GM19035 (cell line): ENCODE results near the gene OR5C1.
"Not testable (repeated sequence)": the region's sequence is repeated elsewhere in the genome, so short reads cannot be mapped to it uniquely, and the experiment has no call there.

ENCODE experiments used
- ATAC-seq: cut with Tn5 transposase; IDR thresholded peaks from one replicate; pipeline ENCODE4 v1.9.1; 2021; ENCODE audit not compliant: unreplicated experiment

Gene OR5C1

DNA sequence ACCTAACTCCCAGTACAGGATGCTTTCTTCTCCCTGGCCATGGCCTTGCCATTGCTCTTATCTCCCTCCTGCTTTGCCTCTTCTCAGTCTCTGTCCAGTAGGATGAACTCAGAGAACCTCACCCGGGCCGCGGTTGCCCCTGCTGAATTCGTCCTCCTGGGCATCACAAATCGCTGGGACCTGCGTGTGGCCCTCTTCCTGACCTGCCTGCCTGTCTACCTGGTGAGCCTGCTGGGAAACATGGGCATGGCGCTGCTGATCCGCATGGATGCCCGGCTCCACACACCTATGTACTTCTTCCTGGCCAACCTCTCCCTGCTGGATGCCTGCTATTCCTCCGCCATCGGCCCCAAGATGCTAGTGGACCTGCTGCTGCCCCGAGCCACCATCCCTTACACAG, at the start of gene OR5C1:
Gene OR5C1 (plus strand): TSS at position 103 of the 400 bp plus-strand sequence. CDS start 0 bp downstream, at position 103.
- no peak for ATAC-seq

DNA sequence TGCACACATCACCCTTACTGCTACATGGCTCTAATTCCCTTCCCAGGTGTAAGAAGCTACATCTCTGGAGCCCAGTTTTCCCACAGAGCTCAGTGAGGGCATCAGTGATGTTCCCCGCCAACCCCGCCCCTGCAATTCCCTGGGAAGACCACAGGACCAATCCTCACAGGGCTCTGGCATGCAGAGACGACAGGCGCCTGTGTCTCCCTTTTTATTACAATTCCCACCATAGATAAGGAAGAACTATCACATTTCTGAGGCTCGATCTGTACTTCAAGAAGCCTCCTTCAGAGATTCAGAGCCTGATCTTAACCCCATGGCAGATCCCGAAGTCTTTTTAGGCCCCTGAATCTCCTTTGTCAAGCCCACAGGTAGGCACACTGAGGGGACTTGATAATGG, 46.7 kb upstream of the OR5C1 start, which contains the start of gene OR1L6:
Gene OR1L6 (plus strand): TSS at position 301 of the 400 bp plus-strand sequence. CDS start 7,545 bp downstream, outside the sequence.
- no peak for ATAC-seq

DNA sequence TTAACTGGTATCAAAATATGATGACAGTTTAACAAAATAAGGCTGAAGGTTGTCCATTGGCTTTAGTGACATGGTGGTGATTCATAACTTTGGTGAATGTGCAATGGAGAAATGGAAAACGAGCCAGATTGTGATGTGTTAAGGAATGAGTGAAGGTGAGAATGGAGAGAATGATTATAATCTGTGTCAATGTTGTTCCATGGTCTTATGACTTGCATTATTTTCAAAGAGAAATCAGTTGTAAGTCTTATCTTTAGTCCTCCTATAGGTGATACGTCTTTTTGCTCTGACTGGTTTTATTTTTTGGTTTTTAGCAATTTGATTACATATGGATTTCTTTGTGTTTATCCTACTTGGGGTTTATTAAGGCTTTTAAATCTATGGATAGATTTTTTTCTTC, 33.9 kb upstream of the OR5C1 start:
- ATAC-seq = no peak

DNA sequence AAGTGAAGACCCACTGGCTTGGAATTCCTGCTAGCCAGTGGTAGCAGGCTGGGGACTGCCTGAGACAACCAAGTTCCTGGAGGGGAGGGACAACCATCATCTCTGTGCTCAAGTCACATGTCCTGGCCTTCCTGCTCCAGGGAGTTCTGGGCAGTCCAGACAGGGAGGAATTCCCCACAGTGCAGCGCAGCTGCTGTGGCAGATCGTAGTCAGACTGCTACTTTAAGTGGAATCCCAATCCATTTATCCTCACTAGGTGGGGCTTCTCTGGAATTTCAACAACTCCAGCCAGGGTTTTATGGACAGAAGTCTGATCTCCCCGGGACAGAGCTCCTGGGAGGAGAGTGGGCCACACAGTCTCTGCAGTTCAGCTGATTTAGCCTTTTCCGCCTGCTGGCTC, 20.9 kb upstream of the OR5C1 start:
- no peak for ATAC-seq

DNA sequence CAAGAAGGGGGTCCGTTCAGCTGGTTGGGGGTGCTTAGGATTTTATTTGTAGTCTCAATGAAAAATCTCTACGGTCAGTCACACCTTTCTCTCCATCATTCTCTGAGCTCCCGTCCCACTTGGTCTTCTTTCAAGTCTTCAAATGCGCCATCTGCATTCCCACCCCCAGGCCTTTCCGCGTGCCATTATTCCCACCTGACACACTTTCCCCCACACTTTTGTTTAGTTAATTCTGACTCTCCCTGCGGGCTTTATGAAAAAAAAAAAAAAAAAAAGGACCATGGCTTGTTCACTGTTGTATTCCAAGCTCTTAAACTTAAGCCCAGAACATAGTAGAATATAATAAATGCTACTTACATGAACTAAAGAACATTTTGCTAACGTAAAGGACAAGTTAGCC, 11.7 kb upstream of the OR5C1 start:
- no peak for ATAC-seq

DNA sequence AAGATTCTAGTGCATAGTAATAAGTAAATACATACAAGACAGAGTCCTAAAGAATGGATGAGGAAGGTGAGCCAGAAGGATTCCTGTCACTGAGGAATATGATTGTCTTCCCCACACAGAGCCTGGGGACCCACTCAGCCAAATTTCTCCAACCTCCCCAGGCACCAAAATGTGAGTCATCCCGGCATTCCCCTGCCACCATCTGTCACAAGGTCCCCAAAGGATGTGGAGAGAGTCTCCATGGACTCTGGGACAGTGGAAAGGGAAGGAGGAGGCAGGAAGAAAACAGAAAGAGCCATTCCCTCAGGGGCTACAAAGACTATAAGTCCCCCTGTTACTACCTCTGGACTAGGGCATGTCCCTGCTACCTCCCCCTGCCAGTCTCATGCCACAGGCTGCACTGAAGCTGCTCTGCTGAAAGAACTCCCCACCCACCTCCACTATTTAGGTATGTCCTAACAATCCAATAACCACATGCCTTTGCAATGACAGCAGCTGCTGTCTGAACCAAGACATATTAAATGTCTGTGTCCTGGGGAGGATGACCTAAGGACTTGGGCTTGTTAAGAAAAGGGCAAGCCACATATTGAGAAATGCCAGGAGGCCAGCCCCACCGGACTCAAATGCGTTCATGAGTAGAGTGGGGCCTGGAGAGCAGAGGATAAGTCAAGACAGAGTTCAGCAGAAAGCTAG, 10.7 kb upstream of the OR5C1 start:
- no peak for ATAC-seq

DNA sequence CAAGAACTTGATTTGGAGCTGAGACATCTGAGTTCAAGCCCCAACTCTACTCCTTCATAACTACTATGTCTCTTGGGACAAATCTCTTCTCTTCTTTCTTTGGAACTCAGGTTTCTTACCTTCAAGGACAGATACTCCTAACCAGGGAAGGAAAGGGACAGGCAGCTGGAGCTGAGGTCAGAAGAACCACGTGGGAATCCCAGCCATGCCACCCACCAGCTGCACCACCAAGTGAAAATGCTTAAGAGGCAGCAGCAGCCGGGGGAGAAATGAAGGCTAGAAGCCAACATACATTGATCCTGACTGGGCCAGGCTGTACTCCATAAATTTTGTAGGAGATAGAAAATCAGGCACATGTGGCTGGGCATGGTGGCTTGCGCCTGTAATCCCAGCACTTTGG, 9.6 kb upstream of the OR5C1 start:
- no peak for ATAC-seq

GRCh38 chr9:122780026-122780425, 8.7 kb upstream of the OR5C1 start:
- no peak for ATAC-seq

- ATAC-seq = no peak
Measured at GRCh38 chr9:122781671-122782070, 7.1 kb upstream of the OR5C1 start.

- ATAC-seq = no peak
Measured at GRCh38 chr9:122785269-122785668, 3.5 kb upstream of the OR5C1 start.

- ATAC-seq = no peak
Measured at GRCh38 chr9:122786338-122786737, 2.4 kb upstream of the OR5C1 start.

DNA sequence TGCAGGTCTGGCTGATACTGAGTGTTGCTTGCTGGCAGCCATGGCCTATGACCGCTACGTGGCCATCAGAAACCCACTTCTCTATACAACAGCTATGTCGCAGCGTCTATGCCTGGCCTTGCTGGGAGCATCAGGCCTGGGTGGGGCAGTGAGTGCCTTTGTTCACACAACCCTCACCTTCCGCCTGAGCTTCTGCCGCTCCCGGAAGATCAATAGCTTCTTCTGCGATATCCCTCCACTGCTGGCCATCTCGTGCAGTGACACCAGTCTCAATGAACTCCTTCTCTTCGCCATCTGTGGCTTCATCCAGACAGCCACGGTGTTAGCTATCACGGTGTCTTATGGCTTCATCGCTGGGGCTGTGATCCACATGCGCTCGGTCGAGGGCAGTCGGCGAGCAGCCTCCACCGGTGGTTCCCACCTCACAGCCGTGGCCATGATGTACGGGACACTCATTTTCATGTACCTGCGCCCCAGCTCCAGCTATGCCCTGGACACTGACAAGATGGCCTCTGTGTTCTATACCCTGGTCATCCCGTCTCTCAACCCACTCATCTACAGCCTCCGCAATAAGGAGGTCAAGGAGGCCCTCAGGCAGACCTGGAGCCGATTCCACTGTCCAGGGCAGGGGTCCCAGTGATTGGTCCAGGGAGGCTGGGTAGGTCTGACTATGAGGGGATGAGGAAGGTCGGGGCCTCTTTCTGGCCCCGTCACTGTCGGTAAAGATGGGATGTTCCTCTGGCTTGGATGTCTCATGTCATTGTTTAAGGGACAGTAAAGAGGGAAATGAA, 718 bp downstream of the OR5C1 start:
- no peak for ATAC-seq

DNA sequence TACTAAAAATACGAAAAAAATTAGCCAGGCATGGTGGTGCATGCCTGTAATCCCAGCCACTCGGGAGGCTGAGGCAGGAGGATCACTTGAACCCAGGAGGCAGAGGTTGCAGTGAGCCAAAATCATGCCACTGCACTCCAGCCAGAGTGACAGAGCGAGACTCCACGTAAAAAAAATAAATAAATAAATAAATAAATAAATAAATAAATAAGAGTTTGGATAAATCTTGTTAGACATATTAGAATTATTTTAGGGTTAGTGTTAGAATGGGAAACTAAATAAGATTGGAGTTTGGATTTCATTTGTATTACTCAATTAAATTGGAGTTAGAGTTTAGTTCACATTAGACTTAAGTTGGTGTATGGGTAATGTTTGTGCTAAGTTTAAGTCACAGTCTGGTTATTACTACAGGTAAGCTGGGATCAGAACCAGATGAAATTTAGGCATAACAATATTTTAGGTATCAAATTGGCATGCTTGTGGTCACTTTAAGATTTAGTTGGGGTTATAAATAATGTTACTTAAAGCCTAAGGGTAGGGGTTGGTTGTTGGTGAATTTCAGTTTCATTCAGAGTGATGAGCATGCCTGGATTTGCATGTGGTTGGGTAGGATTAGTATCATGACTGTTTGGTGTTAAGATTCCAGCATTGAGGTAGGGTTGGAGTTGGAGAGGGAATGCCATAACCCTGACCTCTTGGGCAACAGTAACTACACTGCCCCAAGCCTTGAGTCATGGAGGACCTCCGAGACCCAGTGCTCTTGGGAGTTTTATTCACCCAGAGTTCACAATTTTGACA, 3.3 kb downstream of the OR5C1 start:
- no peak for ATAC-seq

DNA sequence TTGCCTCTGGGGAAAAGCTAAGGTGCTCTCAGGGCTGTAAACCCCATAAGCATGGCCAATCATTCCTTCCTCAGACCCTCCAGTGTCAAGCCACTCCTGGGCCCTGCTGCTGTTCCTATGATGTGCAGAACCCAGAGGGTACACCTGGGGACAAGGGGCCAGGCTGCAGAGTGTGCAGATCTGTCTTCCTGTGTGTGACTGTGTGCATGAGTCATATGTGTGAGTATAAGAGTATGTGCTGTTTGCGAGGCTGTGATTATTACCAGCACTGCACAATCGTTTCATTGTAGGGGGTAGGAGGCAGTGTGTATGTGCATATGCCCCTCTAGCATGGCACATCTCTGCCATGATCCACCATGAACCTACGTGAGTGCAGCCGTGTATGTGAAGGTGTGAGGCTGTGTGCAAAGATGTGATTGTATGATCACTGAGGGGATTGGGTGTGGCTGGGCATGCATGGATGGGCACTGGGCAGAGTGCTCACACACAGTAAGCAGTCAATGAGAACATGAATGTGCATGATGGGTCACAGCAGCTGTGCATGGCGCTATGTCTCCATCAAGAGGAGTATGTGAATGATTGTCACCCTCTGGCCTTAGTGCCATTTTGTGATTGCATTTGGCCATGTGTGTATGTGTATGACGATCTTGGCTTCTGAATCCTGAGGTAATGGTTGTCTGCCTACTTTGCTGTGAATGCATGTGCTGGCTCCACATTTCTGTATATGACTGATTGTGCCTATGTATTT, 8.8 kb downstream of the OR5C1 start:
- ATAC-seq = no peak

DNA sequence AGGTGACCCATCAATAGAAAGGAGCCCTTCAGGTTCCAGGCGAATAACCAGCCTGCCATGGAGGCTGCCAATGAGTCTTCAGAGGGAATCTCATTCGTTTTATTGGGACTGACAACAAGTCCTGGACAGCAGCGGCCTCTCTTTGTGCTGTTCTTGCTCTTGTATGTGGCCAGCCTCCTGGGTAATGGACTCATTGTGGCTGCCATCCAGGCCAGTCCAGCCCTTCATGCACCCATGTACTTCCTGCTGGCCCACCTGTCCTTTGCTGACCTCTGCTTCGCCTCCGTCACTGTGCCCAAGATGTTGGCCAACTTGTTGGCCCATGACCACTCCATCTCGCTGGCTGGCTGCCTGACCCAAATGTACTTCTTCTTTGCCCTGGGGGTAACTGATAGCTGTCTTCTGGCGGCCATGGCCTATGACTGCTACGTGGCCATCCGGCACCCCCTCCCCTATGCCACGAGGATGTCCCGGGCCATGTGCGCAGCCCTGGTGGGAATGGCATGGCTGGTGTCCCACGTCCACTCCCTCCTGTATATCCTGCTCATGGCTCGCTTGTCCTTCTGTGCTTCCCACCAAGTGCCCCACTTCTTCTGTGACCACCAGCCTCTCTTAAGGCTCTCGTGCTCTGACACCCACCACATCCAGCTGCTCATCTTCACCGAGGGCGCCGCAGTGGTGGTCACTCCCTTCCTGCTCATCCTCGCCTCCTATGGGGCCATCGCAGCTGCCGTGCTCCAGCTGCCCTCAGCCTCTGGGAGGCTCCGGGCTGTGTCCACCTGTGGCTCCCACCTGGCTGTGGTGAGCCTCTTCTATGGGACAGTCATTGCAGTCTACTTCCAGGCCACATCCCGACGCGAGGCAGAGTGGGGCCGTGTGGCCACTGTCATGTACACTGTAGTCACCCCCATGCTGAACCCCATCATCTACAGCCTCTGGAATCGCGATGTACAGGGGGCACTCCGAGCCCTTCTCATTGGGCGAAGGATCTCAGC, 11.6 kb downstream of the OR5C1 start, which contains the start of gene OR1K1:
Gene OR1K1 (plus strand): TSS at position 58 of the 995 bp plus-strand sequence. CDS start 0 bp downstream, at position 58.
- no peak for ATAC-seq

GRCh38 chr9:122806661-122807060, 17.9 kb downstream of the OR5C1 start:
- ATAC-seq = no peak

DNA sequence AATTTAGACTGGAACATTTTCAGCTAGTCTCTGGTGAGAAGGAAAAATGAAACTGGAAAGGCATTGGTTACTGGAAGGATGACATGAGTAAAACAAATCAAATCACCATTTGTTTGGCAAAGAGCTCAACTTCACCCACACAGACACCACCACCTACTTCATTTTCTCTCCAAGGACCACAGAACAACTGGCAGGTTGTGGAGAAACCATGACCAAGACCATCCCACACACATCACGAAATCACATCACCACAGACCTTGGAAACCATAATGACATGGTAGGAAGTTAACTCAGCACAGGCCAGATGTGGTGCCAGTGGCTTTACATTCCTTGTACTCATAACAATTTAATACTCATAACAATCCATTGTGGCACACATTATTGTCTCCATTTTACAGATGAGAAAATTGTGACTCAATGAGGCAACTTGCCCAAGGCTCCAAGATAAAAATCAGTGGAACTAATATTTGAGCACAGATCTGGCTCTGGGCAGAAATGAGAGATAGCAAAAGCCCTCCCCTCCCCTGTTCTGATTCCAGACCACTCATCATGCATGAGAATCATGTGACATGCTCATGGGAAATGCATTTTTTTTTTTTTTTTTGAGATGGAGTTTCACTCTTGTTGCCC, 18.7 kb downstream of the OR5C1 start:
- no peak for ATAC-seq

GRCh38 chr9:122808141-122808540, 19.4 kb downstream of the OR5C1 start:
- ATAC-seq = no peak

GRCh38 chr9:122809261-122809660, 20.5 kb downstream of the OR5C1 start:
- ATAC-seq = not testable (repeated sequence)
